GM12872 (cell line): ENCODE measurements around the gene ZNF385A.

Source experiments
- CTCF ChIP-seq: IDR thresholded peaks from 3 replicates; pipeline ENCODE4 v1.5.1; 2011; ENCODE audit warnings: low read depth, mild to moderate bottlenecking, low read length, moderate library complexity; ENCODE audit not compliant: insufficient read depth

The ZNF385A gene

GRCh38 chr12:54340846-54341245, 43.7 kb downstream of the ZNF385A start:
- no peak for TF ChIP-seq CTCF

DNA sequence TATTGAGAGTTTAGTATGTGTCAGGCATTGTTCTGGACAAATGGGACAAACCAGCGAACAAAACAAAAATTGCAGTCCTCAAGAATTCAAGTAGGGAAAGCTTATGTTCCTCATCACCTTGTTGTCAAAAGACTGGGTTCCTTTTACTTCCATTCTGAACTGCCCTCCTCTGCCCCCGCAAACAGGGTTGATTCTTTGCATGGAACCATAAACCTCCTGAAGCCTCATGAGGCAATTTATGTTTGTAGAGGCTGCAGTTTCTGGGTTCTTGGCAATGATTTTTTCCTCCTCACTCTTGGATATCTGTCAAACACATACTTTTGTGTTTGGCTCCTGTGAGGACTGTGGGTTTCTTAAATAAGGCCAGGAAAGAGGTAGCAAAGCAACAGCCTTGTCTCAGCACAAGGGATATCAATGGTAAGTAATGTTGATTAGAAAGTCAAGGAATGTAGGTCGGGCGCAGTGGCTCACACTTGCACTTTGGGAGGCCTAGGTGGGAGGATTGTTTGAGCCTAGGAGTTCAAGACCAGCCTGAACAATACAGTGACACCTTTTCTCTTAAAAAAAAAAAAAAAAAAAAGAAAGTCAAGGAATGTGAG, 45.7 kb downstream of the ZNF385A start:
- TF ChIP-seq CTCF, result no peak

DNA sequence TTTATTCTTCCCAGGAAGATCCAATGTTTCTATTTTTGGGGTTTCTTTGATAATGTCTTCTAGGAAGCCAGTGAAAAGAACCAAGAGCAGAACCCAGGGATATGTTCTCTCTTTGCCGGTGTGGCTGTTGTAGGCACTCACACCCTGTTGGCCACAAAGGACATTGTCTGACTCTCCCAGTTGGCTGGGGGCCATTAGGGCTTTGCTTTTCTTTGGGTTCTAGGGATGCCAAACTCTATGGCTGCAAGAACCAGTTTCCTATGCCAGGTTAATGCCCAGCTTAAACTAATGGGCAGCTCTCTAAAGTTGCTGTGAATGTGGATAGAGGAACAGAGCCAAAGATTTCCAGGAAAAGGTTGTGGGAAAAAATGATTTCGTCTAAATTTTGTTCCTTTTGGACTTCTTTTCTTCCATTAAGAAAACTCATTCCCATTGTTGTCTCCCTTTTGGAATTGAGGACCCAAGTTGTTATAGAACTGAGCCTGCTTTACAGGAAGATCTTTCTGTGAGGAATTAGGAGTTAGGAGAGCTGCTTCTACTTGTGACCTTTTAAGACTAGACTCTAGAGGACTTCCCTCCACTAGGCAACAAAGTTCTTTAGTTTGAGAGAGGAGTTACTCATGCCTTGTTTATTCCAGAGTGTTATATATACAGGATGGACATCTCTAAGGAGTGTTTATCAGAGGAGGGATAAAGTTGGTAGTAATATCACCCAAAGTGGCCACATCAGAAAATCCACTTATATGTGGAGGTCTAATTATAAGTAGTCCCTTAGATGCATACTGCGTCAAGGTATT, 46.5 kb downstream of the ZNF385A start:
- no peak for TF ChIP-seq CTCF

DNA sequence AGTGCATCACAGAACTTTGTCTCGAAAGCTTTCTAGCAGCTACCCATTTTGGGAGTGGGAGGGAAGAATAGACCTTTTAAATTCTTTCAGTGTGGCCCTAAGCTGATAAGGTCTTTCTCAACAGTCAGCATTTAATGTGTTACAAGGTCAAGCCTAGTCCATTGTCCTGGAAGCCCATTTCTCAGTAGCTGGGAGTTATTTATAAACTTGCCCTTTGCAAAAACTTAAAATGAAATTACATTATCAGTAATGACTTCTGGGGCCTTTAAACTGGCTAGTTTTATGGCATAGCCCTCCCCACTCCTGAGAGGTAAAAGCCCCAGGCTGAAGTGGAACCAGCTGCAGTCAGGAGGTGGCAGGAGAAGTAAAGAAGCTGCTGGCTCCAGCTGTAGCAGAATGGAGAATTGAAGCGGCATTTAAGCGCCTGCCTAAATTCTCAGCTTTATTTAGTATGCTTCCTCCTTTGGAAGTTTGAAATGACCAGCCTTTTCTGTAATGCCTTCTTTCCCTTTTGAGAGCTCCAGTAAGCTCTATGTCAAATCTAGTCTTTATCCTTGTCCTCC, 47.2 kb downstream of the ZNF385A start:
- no peak for TF ChIP-seq CTCF

DNA sequence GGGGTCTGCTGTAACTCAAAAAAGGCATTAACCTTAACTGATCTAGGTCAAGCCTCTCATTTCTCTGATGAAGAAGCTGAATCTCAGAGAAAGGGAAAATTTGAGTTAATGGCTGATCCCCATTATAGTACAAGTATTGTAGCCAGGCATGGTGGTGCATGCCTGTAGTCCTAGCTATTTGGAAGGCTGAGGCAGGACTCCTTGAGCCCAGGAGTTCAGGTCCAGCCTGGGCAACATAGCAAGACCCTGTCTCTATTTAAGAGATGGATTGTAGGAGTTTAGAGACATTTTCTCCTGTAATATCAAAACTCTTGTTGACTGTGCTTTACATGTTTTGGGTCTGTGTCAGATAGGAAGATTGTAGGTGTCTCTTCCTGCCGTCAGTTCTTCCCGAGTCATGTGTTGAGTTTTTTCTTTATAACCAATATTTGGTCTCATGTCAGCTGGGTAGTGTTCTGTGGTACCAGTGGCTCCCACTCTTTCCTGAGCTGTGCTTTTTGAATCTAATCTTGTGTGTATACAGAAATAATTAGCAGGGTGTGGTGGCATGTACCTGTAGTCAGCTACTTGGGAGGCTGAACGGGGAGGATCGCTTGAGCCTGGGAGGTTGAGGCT, 51.0 kb downstream of the ZNF385A start:
- TF ChIP-seq CTCF, result no peak

DNA sequence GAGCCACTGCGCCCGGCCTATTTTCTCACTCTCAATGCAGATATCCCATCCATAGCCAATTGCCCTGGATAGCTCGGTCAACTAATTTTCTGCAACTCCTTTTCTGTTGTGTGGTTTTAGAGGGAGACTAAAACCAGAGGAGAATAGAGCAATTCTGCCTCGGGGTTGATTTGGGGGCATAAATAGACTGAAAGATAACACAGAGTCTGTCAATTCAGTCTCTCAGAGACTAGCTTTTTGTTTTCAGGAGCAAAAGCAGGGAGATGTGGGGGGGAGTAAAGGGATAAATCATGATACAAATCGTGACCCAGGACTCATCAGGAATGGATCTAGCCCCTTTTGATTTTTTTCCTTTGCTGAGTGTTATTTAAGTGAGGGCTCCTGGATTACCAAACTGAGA, 53.1 kb downstream of the ZNF385A start:
- TF ChIP-seq CTCF, result no peak

- no peak for TF ChIP-seq CTCF
Observed at GRCh38 chr12:54330442-54330841, 54.1 kb downstream of the ZNF385A start.
